ENCODE data around the gene PDE1A. TPM values are rescaled to one million over a fixed set of nuclear protein-coding genes. Genes with fewer than 3 reads are reported as not detected.

PDE1A gene
- total and polyA plus RNA-seq, 2 of the 4 experiments (the other 2 are of a cell fraction) = 0.24 to 0.90 TPM

DNA sequence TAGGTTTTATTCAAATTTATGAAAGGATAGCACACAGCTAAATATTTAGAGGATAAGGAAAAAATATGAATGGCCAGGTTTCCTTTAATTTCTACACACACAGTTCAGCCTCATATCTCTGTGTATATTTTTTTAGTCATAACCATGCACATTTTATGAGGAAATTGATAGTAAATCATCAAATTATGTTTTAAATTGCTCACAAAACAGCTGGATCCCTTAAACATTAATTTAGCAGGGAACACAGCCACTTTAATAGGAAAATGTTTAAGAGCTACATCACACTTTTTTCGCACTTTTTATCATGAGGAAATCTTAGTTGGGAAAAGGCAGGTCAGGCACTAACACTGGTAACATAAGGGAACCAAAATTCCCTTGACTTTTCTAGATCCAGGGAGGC lies 65.4 kb downstream of the PDE1A start:
- Histone ChIP-seq H3K56ac (ENCODE audit: extremely low read depth, insufficient read depth, low read length) (no peak overlapping the region), H3K4ac (ENCODE audit: low read depth, low read length) (no peak overlapping the region), H3K9ac (ENCODE audit: low read depth, low read length) (no peak overlapping the region), H3K4me2 (ENCODE audit: low read depth, low read length) (no peak overlapping the region), H2AFZ (replicated peaks; ENCODE audit: low read length, poor library complexity) (no peak overlapping the region), H3K4me3 (ENCODE audit: insufficient read depth, low read depth, low read length) (no peak overlapping the region), H2AK9ac (replicated peaks; ENCODE audit: low read depth, low read length, poor library complexity) (no peak overlapping the region), H3K9me3 (ENCODE audit: control insufficient read depth, insufficient read depth, low read length) (no peaks in the 10 kb centered on the region), H4K5ac (ENCODE audit: low read depth, low read length) (peak overlapping the region; percentile 15; the same call in 1 of the 2 replicates), H3K9me1 (ENCODE audit: insufficient read depth, low read length) (no peaks in the 10 kb centered on the region), H4K20me1 (ENCODE audit: insufficient read depth, low read length) (no peaks in the 10 kb centered on the region), H4K8ac (ENCODE audit: low read depth in 2 of 2, low read length in 2 of 2) (no peak overlapping the region), H2BK20ac (ENCODE audit: low read depth, low read length) (peak overlapping the region; percentile 62; the same call in 1 of the 2 replicates), H4K91ac (ENCODE audit: insufficient read depth, low read depth, low read length) (no peak overlapping the region), H2BK15ac (ENCODE audit: low read depth, low read length) (no peak overlapping the region), H3K23ac (ENCODE audit: low read depth, low read length) (no peak overlapping the region), H2AK5ac (ENCODE audit: low read depth, low read length) (no peak overlapping the region), H3K36me3 (ENCODE audit: control insufficient read depth, insufficient read depth, low read length) (no peaks in the 10 kb centered on the region), H2BK120ac (ENCODE audit: low read depth, low read length) (no peak overlapping the region), H3K27ac (ENCODE audit: insufficient read depth, low read length) (no peak overlapping the region), H3K79me1 (ENCODE audit: low read depth in 1 of 2, low read length in 2 of 2) (no peaks in the 10 kb centered on the region), H3K14ac (replicated peaks; ENCODE audit: low read depth, low read length) (no peak overlapping the region), H3K4me1 (ENCODE audit: control insufficient read depth, insufficient read depth, low read length) (peaks cover 4% of the 10 kb centered on the region; the same call in 1 of the 2 replicates), H3K27me3 (ENCODE audit: control insufficient read depth, insufficient read depth, low read length) (no peaks in the 10 kb centered on the region), H2BK5ac (ENCODE audit: low read depth, low read length, poor library complexity, severe bottlenecking) (no peak overlapping the region), H3K18ac (ENCODE audit: low read depth, low read length) (no peak overlapping the region)
- BruUV-seq (replicated peaks) = no TSS peak
- TF ChIP-seq BHLHE40 (IDR thresholded peaks at IDR 0.05; ENCODE audit: low read depth, low read length) = no peak
- in situ Hi-C loops (cut with MboI; ENCODE audit: low sequenced_read_pairs) (no loop called here), dilution Hi-C loops (cut with HindIII; ENCODE audit: low sequenced_read_pairs, unreplicated experiment) (no loop called here), intact Hi-C loops (cut with micrococcal nuclease) (loop anchor here (5.0 kb wide), 1 partner anchor 286 kb away; no protein-coding TSS in a partner anchor)
- ChIA-PET POLR2A (ENCODE audit: unreplicated experiment) (no interaction called here), CTCF (no interaction called here)
- DNase-seq (no peak), ATAC-seq (ENCODE audit: low read depth) (no peak)
- 100% methylated on average over 1 of the region's 1 CpG; no CpG with 5 or more reads in 1 of the 2 experiments for WGBS, 2 experiments (ENCODE audit: extremely low coverage in 2 of 2, insufficient read length in 1 of 2)
